ENCODE results near the gene ABTB2.

Gene ABTB2

DNA sequence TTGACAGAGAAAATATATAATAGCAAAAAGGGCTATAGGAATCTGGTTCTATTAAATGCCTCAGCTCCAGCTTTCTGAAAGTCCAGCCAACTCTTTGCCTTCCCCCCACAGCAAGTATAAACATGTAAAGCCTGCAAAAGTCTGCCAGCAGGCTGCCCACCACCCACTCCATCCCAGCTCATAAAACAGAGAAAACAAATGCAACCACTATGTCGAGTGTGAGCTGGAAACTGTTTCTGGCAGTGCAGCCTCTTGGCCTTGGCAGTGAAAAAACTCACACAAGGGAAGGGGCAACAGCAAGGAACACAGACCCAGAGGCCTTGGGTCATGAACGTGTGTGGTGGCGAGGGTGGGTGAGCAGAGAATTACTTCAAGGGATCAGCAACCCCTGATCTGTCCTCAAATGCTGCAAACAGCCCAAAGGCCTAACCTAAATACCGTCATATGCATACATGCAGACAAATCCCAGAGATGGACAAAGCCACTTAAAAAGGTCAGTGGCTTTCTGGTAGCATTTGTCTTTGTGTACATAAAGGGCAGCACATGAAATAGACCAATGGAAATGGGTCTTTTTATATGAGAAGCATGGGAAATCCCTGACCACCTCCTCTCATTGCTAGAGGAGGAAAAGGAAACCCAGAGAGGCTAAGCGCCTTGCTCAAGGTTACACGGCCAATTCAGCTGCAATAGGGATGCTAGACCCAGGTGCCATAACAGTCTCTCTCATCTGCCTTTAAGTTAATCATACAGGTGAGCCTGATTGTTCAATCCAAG lies 177.6 kb downstream of the ABTB2 start:
- TF ChIP-seq GATA1 (IDR thresholded peaks at IDR 0.05; ENCODE audit: low read depth, low read length) (no peak), POLR2A (IDR thresholded peaks at IDR 0.05; ENCODE audit: low read length) (no peak)
- DNase-seq: no peak

- DNase-seq: no peak
These were observed 178.7 kb downstream of the ABTB2 start for GRCh38 chr11:34179026-34179675.

DNA sequence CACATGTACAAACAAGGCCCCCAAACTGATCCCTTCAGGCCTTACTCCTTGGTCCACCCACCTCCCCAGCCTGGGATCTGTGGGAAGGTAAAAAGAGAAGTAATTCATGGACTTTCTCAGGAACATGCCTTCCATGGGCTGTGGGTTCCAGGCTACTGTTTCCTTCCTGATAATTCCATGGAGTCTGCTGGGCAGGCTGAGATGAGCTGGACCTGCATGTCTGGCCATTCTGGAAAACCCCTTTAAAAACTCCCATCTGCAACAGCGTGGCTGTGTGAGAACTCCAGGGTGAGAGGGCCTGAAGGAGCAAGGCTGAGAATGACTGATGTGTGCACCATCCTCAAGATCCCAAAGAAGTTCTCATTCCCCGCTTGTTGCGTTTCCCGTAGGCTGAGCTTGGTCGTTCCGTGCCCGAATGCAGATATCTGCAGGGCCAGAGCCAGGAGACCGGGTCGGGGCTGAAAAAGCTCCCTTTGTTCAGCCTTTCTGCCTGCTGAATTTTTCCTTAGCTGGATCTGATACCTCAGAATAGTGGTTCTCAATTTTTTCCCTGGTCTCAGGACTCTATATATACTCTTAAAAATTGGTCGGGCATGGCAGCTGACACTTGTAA lies 179.5 kb downstream of the ABTB2 start:
- TF ChIP-seq GATA1 (IDR thresholded peaks at IDR 0.05; ENCODE audit: low read depth, low read length) (no peak), POLR2A (IDR thresholded peaks at IDR 0.05; ENCODE audit: low read length) (no peak)
- no peak for DNase-seq

More at GRCh38 chr11:34179026-34179675, 178.7 kb downstream of the ABTB2 start:
- no peak for TF ChIP-seq POLR2A (IDR thresholded peaks at IDR 0.05; ENCODE audit: low read length)
- no peak for TF ChIP-seq GATA1 (IDR thresholded peaks at IDR 0.05; ENCODE audit: low read depth, low read length)

GRCh38 chr11:34176751-34177209 lies 181.0 kb downstream of the ABTB2 start:
- no peak for DNase-seq
- no peak for TF ChIP-seq POLR2A (IDR thresholded peaks at IDR 0.05; ENCODE audit: low read length)
- TF ChIP-seq GATA1 (IDR thresholded peaks at IDR 0.05; ENCODE audit: low read depth, low read length): no peak

DNA sequence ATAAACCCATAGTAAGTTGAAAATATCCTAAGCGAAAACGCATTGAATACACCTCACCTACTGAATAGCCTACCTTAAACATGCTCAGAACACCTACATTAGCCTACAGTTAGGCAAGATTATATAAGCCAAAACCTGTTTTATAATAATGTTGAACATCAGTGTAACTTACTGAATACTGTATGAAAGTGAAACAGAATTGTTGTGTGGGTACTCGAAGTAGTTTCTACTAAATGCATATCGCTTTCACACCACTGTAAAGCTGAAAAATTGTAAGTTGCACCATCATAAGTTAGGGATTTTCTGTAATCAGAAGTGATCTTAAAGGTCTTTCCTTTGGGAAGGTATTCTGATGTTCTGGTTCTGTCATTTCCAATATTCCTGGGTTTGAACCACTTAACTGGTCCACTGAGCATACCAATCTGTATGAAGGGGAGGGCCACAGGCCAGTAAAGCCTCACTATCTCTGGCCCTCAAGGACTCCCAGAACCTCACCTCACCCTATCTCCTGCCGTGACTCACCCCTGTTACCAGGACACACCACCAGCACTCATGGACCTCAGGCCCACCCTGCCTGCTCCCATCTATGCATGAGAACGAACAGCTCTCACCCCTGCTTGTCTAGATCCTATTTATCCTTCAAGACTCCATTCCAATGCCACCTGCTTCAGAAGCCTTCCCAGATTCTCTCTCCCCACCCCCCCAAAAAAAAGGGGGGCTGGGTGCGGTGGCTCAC lies 182.4 kb downstream of the ABTB2 start:
- TF ChIP-seq POLR2A (IDR thresholded peaks at IDR 0.05; ENCODE audit: low read length) (no peak), GATA1 (IDR thresholded peaks at IDR 0.05; ENCODE audit: low read depth, low read length) (no peak)
- peak in 1 of 2 experiments; percentile 14 for DNase-seq

- no peak for TF ChIP-seq GATA1 (IDR thresholded peaks at IDR 0.05; ENCODE audit: low read depth, low read length)
- TF ChIP-seq POLR2A (IDR thresholded peaks at IDR 0.05; ENCODE audit: low read length): no peak
- peak; percentile 70 to 83 for DNase-seq
These were observed 183.3 kb downstream of the ABTB2 start for GRCh38 chr11:34174412-34175041.

GRCh38 chr11:34173050-34173449 lies 184.8 kb downstream of the ABTB2 start:
- TF ChIP-seq POLR2A (IDR thresholded peaks at IDR 0.05; ENCODE audit: low read length): no peak
- no peak for TF ChIP-seq GATA1 (IDR thresholded peaks at IDR 0.05; ENCODE audit: low read depth, low read length)
- DNase-seq: no peak

DNA sequence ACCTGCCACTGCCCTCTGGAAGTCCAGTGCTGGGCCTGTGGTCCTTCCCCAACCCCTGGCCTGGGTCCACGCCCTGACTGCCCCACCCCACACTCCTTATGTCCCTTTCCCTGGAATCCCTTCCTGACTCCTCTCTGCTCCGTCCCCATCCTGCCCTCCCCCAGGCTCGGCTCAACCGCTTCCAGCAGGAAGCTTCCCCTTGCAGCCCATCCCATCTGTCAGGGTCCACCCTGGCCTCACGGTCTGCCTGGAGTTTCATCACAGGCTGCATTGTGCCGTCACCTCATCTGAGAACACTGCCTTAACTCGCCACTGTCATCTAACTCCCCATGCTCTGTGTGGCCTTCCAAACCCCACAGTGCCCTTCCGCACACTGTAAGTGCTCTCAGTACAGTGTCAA lies 188.1 kb downstream of the ABTB2 start:
- TF ChIP-seq GATA1 (IDR thresholded peaks at IDR 0.05; ENCODE audit: low read depth, low read length) (no peak), POLR2A (IDR thresholded peaks at IDR 0.05; ENCODE audit: low read length) (no peak)
- no peak for DNase-seq

DNA sequence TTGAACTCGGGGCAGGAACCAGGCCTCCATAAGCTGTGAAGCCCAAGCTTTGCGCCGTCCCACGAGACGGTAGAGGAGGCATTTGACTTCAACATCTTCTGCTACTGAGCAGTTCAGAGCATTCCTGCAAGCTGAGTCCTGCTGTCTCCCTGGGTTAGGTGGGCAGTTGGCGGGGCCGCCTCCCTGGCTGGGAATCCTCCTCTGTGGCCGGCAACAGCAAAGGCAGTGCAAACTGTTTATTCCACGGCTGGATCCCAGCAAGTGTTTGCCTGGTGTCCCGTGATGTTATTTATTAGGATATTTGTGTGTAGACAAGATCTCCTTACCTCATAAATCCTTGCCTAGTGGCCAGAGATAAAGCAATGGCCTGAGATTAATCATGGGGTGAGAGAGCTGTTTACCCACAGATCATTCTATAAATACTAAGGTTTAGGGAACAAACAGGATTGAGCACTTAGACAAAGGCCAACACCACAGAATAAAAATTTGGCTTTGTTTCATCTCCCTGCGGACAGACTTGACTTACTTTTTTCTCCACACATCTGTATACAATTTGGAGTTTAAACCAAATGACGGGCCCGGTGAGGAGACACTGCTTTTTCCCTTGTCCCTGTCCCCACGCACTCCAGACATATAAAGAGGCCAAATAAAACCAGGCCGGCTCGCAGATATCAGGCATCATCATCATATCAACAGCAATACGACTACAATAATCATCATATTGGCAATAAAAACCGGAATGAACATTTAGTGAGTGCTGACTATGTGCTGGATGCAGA lies 189.0 kb downstream of the ABTB2 start:
- DNase-seq: no peak
- TF ChIP-seq GATA1 (IDR thresholded peaks at IDR 0.05; ENCODE audit: low read depth, low read length) (no peak), POLR2A (IDR thresholded peaks at IDR 0.05; ENCODE audit: low read length) (no peak)

DNA sequence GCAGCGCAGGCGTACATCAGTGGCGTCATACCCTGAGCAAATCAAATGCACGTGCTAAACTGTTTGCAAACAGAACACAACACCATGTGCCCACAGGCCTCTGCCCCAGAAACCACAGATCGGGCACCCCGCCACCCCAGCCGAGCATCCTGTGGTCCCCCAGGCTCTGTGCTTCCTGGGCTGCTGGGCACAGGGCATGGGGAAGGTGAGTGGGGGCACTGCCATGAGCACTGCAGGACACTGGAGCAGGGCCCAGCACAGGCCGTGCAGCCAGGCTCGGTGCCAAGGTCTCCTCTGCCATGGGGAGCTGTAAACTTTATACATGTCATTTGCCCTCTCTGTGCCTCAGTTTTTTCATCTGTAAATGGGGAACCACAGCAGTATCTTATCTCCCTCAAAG lies 189.8 kb downstream of the ABTB2 start:
- no peak for DNase-seq
- no peak for TF ChIP-seq POLR2A (IDR thresholded peaks at IDR 0.05; ENCODE audit: low read length)

GRCh38 chr11:34166806-34167740 lies 190.7 kb downstream of the ABTB2 start:
- TF ChIP-seq GATA1 (IDR thresholded peaks at IDR 0.05; ENCODE audit: low read depth, low read length): no peak
- TF ChIP-seq POLR2A (IDR thresholded peaks at IDR 0.05; ENCODE audit: low read length): no peak
- DNase-seq: no peak
